PC-9 (cell line): ENCODE data around the gene ATP2C1. TPM values are rescaled to one million over a fixed set of nuclear protein-coding genes. Genes with fewer than 3 reads are reported as not detected.

ENCODE experiments used
- BruUV-seq: library from RNA; stranded (reverse); fragments of 400-500 nt; replicated peaks from 2 replicates; lab custom pipeline; 2021; lab: Mats Ljungman, UMichigan
- CTCF ChIA-PET: fragments of 300-600 bp; sonication (Branson Sonifier 250); formaldehyde crosslinking; loops from one replicate; lab custom pipeline; 2022; ENCODE audit warnings: antibody characterized with exemption; lab: Charles Lee
- POLR2A ChIA-PET: fragments of 300-600 bp; sonication (Branson Sonifier 250); formaldehyde crosslinking; loops from one replicate; lab custom pipeline; 2022; ENCODE audit warnings: antibody characterized with exemption; ENCODE audit not compliant: unreplicated experiment; lab: Charles Lee
- DNase-seq, 2 experiments: peaks; one replicate each; pipeline versions ENCODE4 v3.0.0 to v3.0.0-alpha.2; 2015 to 2022; ENCODE audit warnings: mixed read lengths in 1 of 2
- H2AFZ ChIP-seq: fragments of 200-600 bp; sonication (generic); 2 replicates; pipeline ENCODE4 v1.8.1; 2017; ENCODE audit warnings: antibody characterized with exemption
- H3F3A ChIP-seq: fragments of 200-600 bp; sonication (generic); 2 replicates; pipeline ENCODE4 v1.8.1; 2017; ENCODE audit warnings: antibody characterized with exemption, mild to moderate bottlenecking, low read depth; ENCODE audit not compliant: insufficient read depth
- H3K27ac ChIP-seq: fragments of 200-600 bp; sonication (generic); 2 replicates; pipeline ENCODE4 v1.6.1; 2016; ENCODE audit warnings: mixed run types
- H3K27me3 ChIP-seq: fragments of 200-600 bp; sonication (generic); 2 replicates; pipeline ENCODE4 v1.6.1; 2016; ENCODE audit warnings: low read depth, mixed run types; ENCODE audit not compliant: insufficient read depth
- H3K36me3 ChIP-seq: fragments of 200-600 bp; sonication (generic); 2 replicates; pipeline ENCODE4 v1.6.1; 2016; ENCODE audit warnings: low read depth, mixed run types
- H3K4me1 ChIP-seq: fragments of 200-600 bp; sonication (generic); replicated peaks from 2 replicates; pipeline ENCODE4 v1.6.1; 2016; ENCODE audit warnings: mixed run types; ENCODE audit not compliant: insufficient read depth
- H3K4me2 ChIP-seq: fragments of 200-600 bp; sonication (generic); 2 replicates; pipeline ENCODE4 v1.6.1; 2017; ENCODE audit warnings: mixed run types
- H3K4me3 ChIP-seq: fragments of 200-600 bp; sonication (generic); 2 replicates; pipeline ENCODE4 v1.6.1; 2016; ENCODE audit warnings: mixed run types
- H3K79me2 ChIP-seq: fragments of 200-600 bp; sonication (generic); 2 replicates; pipeline ENCODE4 v1.6.1; 2017; ENCODE audit warnings: low read depth, mixed run types
- H3K9me2 ChIP-seq: fragments of 200-600 bp; sonication (generic); 2 replicates; pipeline ENCODE4 v1.8.1; 2017; ENCODE audit warnings: mild to moderate bottlenecking; ENCODE audit not compliant: insufficient read depth
- H3K9me3 ChIP-seq: fragments of 200-600 bp; sonication (generic); 2 replicates; pipeline ENCODE4 v1.8.1; 2016; ENCODE audit warnings: low read depth; ENCODE audit not compliant: insufficient read depth
- H4K20me1 ChIP-seq: fragments of 200-600 bp; sonication (generic); 2 replicates; pipeline ENCODE4 v1.8.1; 2017; ENCODE audit not compliant: insufficient read depth
- EZH2 ChIP-seq: fragments of 200-600 bp; sonication (generic); IDR thresholded peaks from 2 replicates; pipeline ENCODE4 v1.8.0; 2017; ENCODE audit warnings: antibody characterized with exemption, low read depth
- intact Hi-C: fragments of 100-400 bp; cut with micrococcal nuclease; formaldehyde crosslinking; loops from one replicate; pipeline ENCODE4 v1.10.0; 2022; ENCODE audit not compliant: unreplicated experiment
- total RNA-seq: library from RNA; stranded (reverse); gene quantifications from 2 replicates; pipeline ENCODE4 v1.2.3, GENCODE V29; 2021
- TF ChIP-seq, protein P1 (sequence below): fragments of 200-600 bp; sonication (generic); conservative IDR thresholded peaks from 2 replicates; pipeline ENCODE4 v1.6.1; 2017; ENCODE audit warnings: mixed run types, antibody characterized with exemption, mild to moderate bottlenecking, moderate library complexity

Gene ATP2C1
- total RNA-seq, 1 experiment from 2014 or later: 101 TPM

DNA sequence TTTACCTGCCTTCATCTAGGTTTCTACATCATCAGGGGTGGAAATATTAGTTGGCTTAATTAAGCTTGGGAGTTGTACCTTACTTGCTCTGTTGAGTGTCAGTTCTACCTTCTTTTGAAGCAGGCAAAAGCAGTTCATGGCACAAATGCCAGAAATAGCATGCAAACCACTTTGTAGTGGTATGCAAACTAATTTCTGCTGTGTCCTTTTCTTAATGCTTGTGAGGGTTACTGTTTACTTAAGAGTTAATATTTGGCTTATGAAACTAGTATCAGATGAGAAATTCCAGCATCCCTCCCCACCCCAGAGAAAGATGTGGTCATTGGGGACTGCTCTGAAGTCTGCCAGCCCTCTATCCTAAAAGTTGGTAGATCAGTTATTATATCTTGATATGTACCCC is 7.1 kb downstream of the ATP2C1 start:
- TF ChIP-seq EZH2: no peak
- no TSS peak for BruUV-seq
- H4K20me1 ChIP-seq: no peaks in the 10 kb centered on the region; the same call in 1 of the 2 replicates
- no peaks in the 10 kb centered on the region for H3F3A ChIP-seq
- CTCF ChIA-PET: no interaction called here
- H3K4me1 ChIP-seq: peaks cover 13% of the 10 kb centered on the region
- DNase-seq: no peak
- H3K36me3 ChIP-seq: 0 out of 2 replicates have a peak, but pooled peaks cover 4% of the 10 kb centered on the region
- no peak overlapping the region for H3K4me3 ChIP-seq
- intact Hi-C loops: no loop called here
- H3K79me2 ChIP-seq: peaks cover 99% of the 10 kb centered on the region
- no peak overlapping the region for H2AFZ ChIP-seq
- POLR2A ChIA-PET: interaction anchor here (0.5 kb wide), 1 partner anchor 174 kb away, joined by 4 read pairs; no protein-coding TSS in a partner anchor
- H3K4me2 ChIP-seq: no peak overlapping the region
- H3K9me3 ChIP-seq: no peaks in the 10 kb centered on the region
- H3K9me2 ChIP-seq: no peaks in the 10 kb centered on the region
- H3K27ac ChIP-seq: no peak overlapping the region
- no peaks in the 10 kb centered on the region for H3K27me3 ChIP-seq

DNA sequence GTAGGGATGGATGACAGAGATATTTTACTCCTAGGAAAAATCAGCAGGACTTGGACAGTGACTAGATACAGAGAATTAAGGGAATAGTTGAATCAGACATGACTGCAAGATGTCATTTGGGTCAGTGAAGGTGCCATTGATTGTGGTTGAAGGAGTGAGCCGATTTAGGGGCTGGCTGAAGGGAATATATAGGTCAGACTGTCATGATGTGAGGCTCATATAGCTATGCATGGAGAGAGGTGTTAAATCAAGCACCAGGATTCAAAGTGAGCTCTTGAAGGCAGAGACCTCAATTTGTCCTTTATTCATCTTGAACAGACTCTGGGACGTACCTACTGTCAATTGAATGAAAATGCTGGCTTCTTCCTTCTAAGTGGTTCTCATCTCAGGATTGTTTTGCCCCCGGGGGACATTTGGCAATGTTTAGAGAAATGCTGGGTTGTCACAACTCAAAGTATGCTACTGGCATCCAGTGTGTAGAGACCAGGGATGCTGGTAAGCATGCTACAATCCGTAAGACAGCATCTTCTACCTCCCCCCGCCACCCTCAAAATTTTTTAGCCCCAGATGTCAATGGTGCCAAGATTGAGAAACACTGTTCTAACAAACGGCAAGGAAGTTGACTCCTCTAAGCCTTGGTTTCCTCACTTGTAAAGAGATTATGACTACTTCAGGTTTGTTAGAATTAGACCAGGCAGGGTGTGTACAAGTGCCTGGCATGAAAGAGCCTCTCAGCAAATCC is 7.8 kb downstream of the ATP2C1 start:
- intact Hi-C loops: no loop called here
- H3K79me2 ChIP-seq: peaks cover 99% of the 10 kb centered on the region
- BruUV-seq: no TSS peak
- no peaks in the 10 kb centered on the region for H3K9me3 ChIP-seq
- ChIA-PET POLR2A (no interaction called here), CTCF (interaction anchor here (0.6 kb wide), 1 partner anchor 57 kb away, joined by 8 read pairs; no protein-coding TSS in a partner anchor)
- H3K4me1 ChIP-seq: peaks cover 7% of the 10 kb centered on the region; the same call in 1 of the 2 replicates
- H3K9me2 ChIP-seq: no peaks in the 10 kb centered on the region
- no peaks in the 10 kb centered on the region for H3K27me3 ChIP-seq
- H2AFZ ChIP-seq: no peak overlapping the region
- no peaks in the 10 kb centered on the region for H3F3A ChIP-seq
- no peaks in the 10 kb centered on the region; the same call in 1 of the 2 replicates for H4K20me1 ChIP-seq
- DNase-seq: no peak
- H3K36me3 ChIP-seq: 0 out of 2 replicates have a peak, but pooled peaks cover 10% of the 10 kb centered on the region
- no peak overlapping the region for H3K4me3 ChIP-seq
- H3K4me2 ChIP-seq: no peak overlapping the region
- H3K27ac ChIP-seq: no peak overlapping the region
- TF ChIP-seq, protein P1, sequence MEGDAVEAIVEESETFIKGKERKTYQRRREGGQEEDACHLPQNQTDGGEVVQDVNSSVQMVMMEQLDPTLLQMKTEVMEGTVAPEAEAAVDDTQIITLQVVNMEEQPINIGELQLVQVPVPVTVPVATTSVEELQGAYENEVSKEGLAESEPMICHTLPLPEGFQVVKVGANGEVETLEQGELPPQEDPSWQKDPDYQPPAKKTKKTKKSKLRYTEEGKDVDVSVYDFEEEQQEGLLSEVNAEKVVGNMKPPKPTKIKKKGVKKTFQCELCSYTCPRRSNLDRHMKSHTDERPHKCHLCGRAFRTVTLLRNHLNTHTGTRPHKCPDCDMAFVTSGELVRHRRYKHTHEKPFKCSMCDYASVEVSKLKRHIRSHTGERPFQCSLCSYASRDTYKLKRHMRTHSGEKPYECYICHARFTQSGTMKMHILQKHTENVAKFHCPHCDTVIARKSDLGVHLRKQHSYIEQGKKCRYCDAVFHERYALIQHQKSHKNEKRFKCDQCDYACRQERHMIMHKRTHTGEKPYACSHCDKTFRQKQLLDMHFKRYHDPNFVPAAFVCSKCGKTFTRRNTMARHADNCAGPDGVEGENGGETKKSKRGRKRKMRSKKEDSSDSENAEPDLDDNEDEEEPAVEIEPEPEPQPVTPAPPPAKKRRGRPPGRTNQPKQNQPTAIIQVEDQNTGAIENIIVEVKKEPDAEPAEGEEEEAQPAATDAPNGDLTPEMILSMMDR: no peak
- TF ChIP-seq EZH2: no peak

DNA sequence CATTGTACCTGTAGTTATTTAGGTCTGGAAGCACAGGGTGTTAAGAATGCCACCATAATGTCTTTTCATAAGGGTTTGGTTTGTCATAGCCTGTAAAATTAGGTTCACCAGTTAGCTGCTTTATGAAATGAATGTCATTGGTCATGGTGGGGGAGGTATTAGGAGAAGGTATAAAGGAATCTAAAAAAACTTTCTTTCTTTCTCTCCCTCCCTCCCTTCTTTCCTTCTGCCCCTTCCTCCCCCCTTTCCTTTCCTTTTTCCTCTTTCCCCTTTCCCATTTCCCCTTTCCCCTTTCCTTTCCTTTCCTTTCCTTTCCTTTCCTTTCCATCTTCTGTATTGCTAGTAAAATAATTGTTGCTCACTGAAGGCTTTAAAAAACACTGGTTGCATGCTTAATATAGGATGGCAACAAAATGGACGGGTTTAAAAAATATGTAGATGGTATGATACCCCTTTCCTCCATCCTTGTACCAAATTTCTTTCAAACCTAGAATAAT is 9.6 kb downstream of the ATP2C1 start:
- Histone ChIP-seq H3K4me2 (no peak overlapping the region), H3K27me3 (no peaks in the 10 kb centered on the region), H3K79me2 (peaks cover 99% of the 10 kb centered on the region), H3K9me2 (no peaks in the 10 kb centered on the region), H3K4me1 (no peaks in the 10 kb centered on the region), H3K4me3 (no peak overlapping the region), H3K9me3 (no peaks in the 10 kb centered on the region), H4K20me1 (no peaks in the 10 kb centered on the region), H3K36me3 (0 out of 2 replicates have a peak, but pooled peaks cover 12% of the 10 kb centered on the region), H2AFZ (no peak overlapping the region), H3K27ac (no peak overlapping the region), H3F3A (no peaks in the 10 kb centered on the region)
- intact Hi-C loops: no loop called here
- CTCF ChIA-PET: no interaction called here
- DNase-seq: no peak
- POLR2A ChIA-PET: no interaction called here
- TF ChIP-seq EZH2: no peak
- TF ChIP-seq, protein P1: no peak
- BruUV-seq: no TSS peak
